ENCODE results near the gene FMNL2. TPM values are rescaled to one million over a fixed set of nuclear protein-coding genes. Genes with fewer than 3 reads are reported as not detected.

FMNL2 gene
- polyA plus RNA-seq, 3 donors, result 0.28 to 3.2 (median 0.71) TPM

- intact Hi-C loops (cut with micrococcal nuclease), result no loop called here
- H3K4me2 ChIP-seq (replicated peaks; ENCODE audit: extremely low read depth, low read length, poor library complexity, severe bottlenecking), result no peak overlapping the region
- no peaks in the 10 kb centered on the region for H4K20me1 ChIP-seq (ENCODE audit: insufficient read depth, low read length)
- Mint-ChIP-seq H3K4me3 (no peak overlapping the region), H3K4me1 (no peaks in the 10 kb centered on the region), H3K27ac (no peak overlapping the region), H3K9me3 (no peaks in the 10 kb centered on the region), H3K36me3 (no peaks in the 10 kb centered on the region), H3K27me3 (ENCODE audit: low read depth in 3 of 3) (peaks cover 1 to 8% (median 1%) of the 10 kb centered on the region in 3 donors)
- no peak overlapping the region for H3K27ac ChIP-seq (ENCODE audit: low read depth in 1 of 2, low read length in 2 of 2)
- no peak overlapping the region for H2AFZ ChIP-seq (ENCODE audit: insufficient read depth, low read depth, low read length, poor library complexity, severe bottlenecking)
- H3K79me2 ChIP-seq (ENCODE audit: insufficient read depth, low read length), result no peaks in the 10 kb centered on the region
- no peak overlapping the region for H3K9ac ChIP-seq (ENCODE audit: insufficient read depth, low read length, poor library complexity, severe bottlenecking)
- TF ChIP-seq CTCF (IDR thresholded peaks at IDR 0.05), result no peak
- H3K4me3 ChIP-seq (replicated peaks in 1 of 3; ENCODE audit: low read depth in 2 of 3, low read length in 3 of 3), result no peak overlapping the region
- no peaks in the 10 kb centered on the region for H3K36me3 ChIP-seq (replicated peaks in 1 of 2; ENCODE audit: control insufficient read depth in 1 of 2, insufficient read depth in 2 of 2, low read length in 2 of 2)
- no peak for DNase-seq
- 100% methylated on average over 1 of the region's 3 CpGs for WGBS (ENCODE audit: insufficient coverage)
- H3K4me1 ChIP-seq (ENCODE audit: control insufficient read depth in 1 of 2, insufficient read depth in 2 of 2, low read length in 2 of 2), result no peaks in the 10 kb centered on the region
- H3K27me3 ChIP-seq (ENCODE audit: control insufficient read depth in 2 of 2, insufficient read depth in 2 of 2, low read length in 2 of 2), result no peaks in the 10 kb centered on the region
- no peaks in the 10 kb centered on the region for H3K9me3 ChIP-seq (replicated peaks in 1 of 2; ENCODE audit: control insufficient read depth in 1 of 2, insufficient read depth in 1 of 2, low read length in 2 of 2)
Observed at GRCh38 chr2:152440460-152440859, 105.5 kb downstream of the FMNL2 start.

- no peaks in the 10 kb centered on the region for H3K4me1 ChIP-seq (ENCODE audit: control insufficient read depth in 1 of 2, insufficient read depth in 2 of 2, low read length in 2 of 2)
- no peaks in the 10 kb centered on the region for H3K79me2 ChIP-seq (ENCODE audit: insufficient read depth, low read length)
- no peak overlapping the region for H3K4me3 ChIP-seq (replicated peaks in 1 of 3; ENCODE audit: low read depth in 2 of 3, low read length in 3 of 3)
- Mint-ChIP-seq H3K27ac (no peak overlapping the region), H3K36me3 (no peaks in the 10 kb centered on the region), H3K27me3 (ENCODE audit: low read depth in 3 of 3) (peaks cover 1 to 8% (median 3%) of the 10 kb centered on the region in 3 donors), H3K9me3 (no peaks in the 10 kb centered on the region), H3K4me1 (no peaks in the 10 kb centered on the region), H3K4me3 (no peak overlapping the region)
- H2AFZ ChIP-seq (ENCODE audit: insufficient read depth, low read depth, low read length, poor library complexity, severe bottlenecking), result no peak overlapping the region
- no peaks in the 10 kb centered on the region for H3K36me3 ChIP-seq (replicated peaks in 1 of 2; ENCODE audit: control insufficient read depth in 1 of 2, insufficient read depth in 2 of 2, low read length in 2 of 2)
- H3K27ac ChIP-seq (ENCODE audit: low read depth in 1 of 2, low read length in 2 of 2), result no peak overlapping the region
- intact Hi-C loops (cut with micrococcal nuclease), result no loop called here
- no peak for TF ChIP-seq CTCF (IDR thresholded peaks at IDR 0.05)
- H4K20me1 ChIP-seq (ENCODE audit: insufficient read depth, low read length), result no peaks in the 10 kb centered on the region
- no peak for DNase-seq
- H3K4me2 ChIP-seq (replicated peaks; ENCODE audit: extremely low read depth, low read length, poor library complexity, severe bottlenecking), result no peak overlapping the region
- no peaks in the 10 kb centered on the region for H3K27me3 ChIP-seq (ENCODE audit: control insufficient read depth in 2 of 2, insufficient read depth in 2 of 2, low read length in 2 of 2)
- WGBS (ENCODE audit: insufficient coverage), result no CpG with 5 or more reads among the region's 7 CpGs
- H3K9me3 ChIP-seq (replicated peaks in 1 of 2; ENCODE audit: control insufficient read depth in 1 of 2, insufficient read depth in 1 of 2, low read length in 2 of 2), result no peaks in the 10 kb centered on the region
- no peak overlapping the region for H3K9ac ChIP-seq (ENCODE audit: insufficient read depth, low read length, poor library complexity, severe bottlenecking)
Observed at GRCh38 chr2:152441961-152442360, 107.0 kb downstream of the FMNL2 start.
